Colon (tissue), 2 donors: Measurements from ENCODE around the gene SDK1.

Experiments used
- FAIRE-seq: peaks from 2 replicates; lab custom pipeline; 2012; peaks lifted over from hg19 to GRCh38; lab: Jason Lieb, UNC
- donor health status: control.
- donor health status: control.

SDK1 gene

GRCh38 chr7:3464900-3465622, 164.0 kb downstream of the SDK1 start:
- no peak for FAIRE-seq

GRCh38 chr7:3466261-3466660, 165.2 kb downstream of the SDK1 start:
- FAIRE-seq: no peak

GRCh38 chr7:3469641-3470040, 168.6 kb downstream of the SDK1 start:
- FAIRE-seq: no peak

GRCh38 chr7:3480197-3480596, 179.1 kb downstream of the SDK1 start:
- FAIRE-seq: no peak

GRCh38 chr7:3481435-3481834, 180.4 kb downstream of the SDK1 start:
- no peak for FAIRE-seq

GRCh38 chr7:3482147-3482921, 181.3 kb downstream of the SDK1 start:
- no peak for FAIRE-seq

GRCh38 chr7:3486841-3487240, 185.8 kb downstream of the SDK1 start:
- no peak for FAIRE-seq

- FAIRE-seq: no peak
Measured at GRCh38 chr7:3488829-3489228, 187.8 kb downstream of the SDK1 start.

GRCh38 chr7:3493499-3493898, 192.4 kb downstream of the SDK1 start:
- FAIRE-seq: no peak

GRCh38 chr7:3494947-3495346, 193.9 kb downstream of the SDK1 start:
- no peak for FAIRE-seq

- FAIRE-seq: no peak
Measured at GRCh38 chr7:3495530-3495929, 194.5 kb downstream of the SDK1 start.

GRCh38 chr7:3495954-3496353, 194.9 kb downstream of the SDK1 start:
- FAIRE-seq: no peak

GRCh38 chr7:3497796-3498195, 196.7 kb downstream of the SDK1 start:
- FAIRE-seq: no peak

- FAIRE-seq: peak; percentile 53
Measured at GRCh38 chr7:3501671-3502070, 200.6 kb downstream of the SDK1 start.

GRCh38 chr7:3504384-3504783, 203.3 kb downstream of the SDK1 start:
- FAIRE-seq: no peak

- no peak for FAIRE-seq
Measured at GRCh38 chr7:3510101-3511020, 209.3 kb downstream of the SDK1 start.

- no peak for FAIRE-seq
Measured at GRCh38 chr7:3517344-3517743, 216.3 kb downstream of the SDK1 start.

- FAIRE-seq: no peak
Measured at GRCh38 chr7:3518546-3518945, 217.5 kb downstream of the SDK1 start.

- no peak for FAIRE-seq
Measured at GRCh38 chr7:3520206-3520605, 219.2 kb downstream of the SDK1 start.

- no peak for FAIRE-seq
Measured at GRCh38 chr7:3527496-3528124, 226.6 kb downstream of the SDK1 start.

- no peak for FAIRE-seq
Measured at GRCh38 chr7:3533040-3533439, 232.0 kb downstream of the SDK1 start.

GRCh38 chr7:3537210-3537875, 236.3 kb downstream of the SDK1 start:
- FAIRE-seq: no peak
